Measurements from ENCODE around the gene LIMS3. TPM values are rescaled to one million over a fixed set of nuclear protein-coding genes. Genes with fewer than 3 reads are reported as not detected.
"Not testable (repeated sequence)": the region's sequence is repeated elsewhere in the genome, so short reads cannot be mapped to it uniquely, and the experiment has no call there.

Gene LIMS3
- total RNA-seq, 1 experiment from 2014 or later = 0.61 TPM

GRCh38 chr2:109908626-109909025, 10.1 kb downstream of the LIMS3 start:
- H3K27ac ChIP-seq = not testable (repeated sequence)

GRCh38 chr2:109910789-109911188, 12.3 kb downstream of the LIMS3 start:
- H3K4me3 ChIP-seq; H3K9me3 ChIP-seq (replicated peaks); H3K27me3 ChIP-seq (replicated peaks); DNase-seq (ENCODE audit: low read depth in 1 of 2, low spot score in 2 of 2); H3K36me3 ChIP-seq; H3K4me1 ChIP-seq (replicated peaks); H3K27ac ChIP-seq: not testable (repeated sequence)

More at GRCh38 chr2:109908626-109909025, 10.1 kb downstream of the LIMS3 start:
- H3K36me3 ChIP-seq; H3K4me3 ChIP-seq; H3K9me3 ChIP-seq (replicated peaks); DNase-seq (ENCODE audit: low read depth in 1 of 2, low spot score in 2 of 2); H3K4me1 ChIP-seq (replicated peaks); H3K27me3 ChIP-seq (replicated peaks): not testable (repeated sequence)

DNA sequence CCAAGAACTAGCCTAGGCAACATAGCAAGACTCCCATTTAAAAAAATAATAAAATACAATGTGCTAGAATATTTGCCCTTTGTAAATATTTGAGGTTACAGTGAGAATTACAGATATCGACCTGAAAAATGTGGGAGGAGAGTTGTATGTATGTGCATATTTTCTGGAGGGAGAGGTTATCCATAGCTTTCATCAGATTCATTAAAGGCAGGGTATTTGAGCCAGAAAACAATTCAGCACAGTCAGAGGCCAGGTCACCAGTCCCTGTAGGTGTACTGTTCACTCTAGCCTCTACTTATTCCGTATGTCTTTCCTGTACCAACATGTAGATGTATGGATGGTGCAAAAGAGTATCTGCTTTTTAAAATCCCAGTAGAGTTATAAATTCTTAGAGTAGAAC, 15.4 kb downstream of the LIMS3 start:
- not testable (repeated sequence) for H3K4me1 ChIP-seq (replicated peaks); DNase-seq (ENCODE audit: low read depth in 1 of 2, low spot score in 2 of 2); H3K27ac ChIP-seq; H3K27me3 ChIP-seq (replicated peaks); H3K4me3 ChIP-seq; H3K36me3 ChIP-seq; H3K9me3 ChIP-seq (replicated peaks)

- H3K4me1 ChIP-seq (replicated peaks); H3K9me3 ChIP-seq (replicated peaks); H3K27ac ChIP-seq; H3K27me3 ChIP-seq (replicated peaks); DNase-seq (ENCODE audit: low read depth in 1 of 2, low spot score in 2 of 2); H3K36me3 ChIP-seq; H3K4me3 ChIP-seq: not testable (repeated sequence)
Observed at GRCh38 chr2:109914552-109914951, 16.1 kb downstream of the LIMS3 start.

DNA sequence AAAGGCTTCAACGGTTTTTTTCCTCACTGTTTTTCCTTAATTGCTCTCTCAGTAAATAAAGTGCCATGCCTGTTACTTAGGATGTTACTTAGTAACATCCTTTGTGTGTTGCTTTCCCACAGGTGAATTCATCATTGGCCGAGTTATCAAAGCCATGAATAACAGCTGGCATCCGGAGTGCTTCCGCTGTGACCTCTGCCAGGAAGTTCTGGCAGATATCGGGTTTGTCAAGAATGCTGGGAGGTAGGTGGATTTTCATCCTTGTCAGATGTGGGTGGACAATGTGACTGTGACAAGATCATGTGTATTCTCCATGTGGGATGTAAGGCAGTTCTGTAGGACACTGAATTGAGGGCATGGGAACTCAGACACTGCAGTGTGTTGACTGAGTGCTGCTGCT, 17.3 kb downstream of the LIMS3 start:
- H3K4me1 ChIP-seq (replicated peaks); H3K27me3 ChIP-seq (replicated peaks); H3K9me3 ChIP-seq (replicated peaks); H3K36me3 ChIP-seq; DNase-seq (ENCODE audit: low read depth in 1 of 2, low spot score in 2 of 2); H3K27ac ChIP-seq; H3K4me3 ChIP-seq: not testable (repeated sequence)

DNA sequence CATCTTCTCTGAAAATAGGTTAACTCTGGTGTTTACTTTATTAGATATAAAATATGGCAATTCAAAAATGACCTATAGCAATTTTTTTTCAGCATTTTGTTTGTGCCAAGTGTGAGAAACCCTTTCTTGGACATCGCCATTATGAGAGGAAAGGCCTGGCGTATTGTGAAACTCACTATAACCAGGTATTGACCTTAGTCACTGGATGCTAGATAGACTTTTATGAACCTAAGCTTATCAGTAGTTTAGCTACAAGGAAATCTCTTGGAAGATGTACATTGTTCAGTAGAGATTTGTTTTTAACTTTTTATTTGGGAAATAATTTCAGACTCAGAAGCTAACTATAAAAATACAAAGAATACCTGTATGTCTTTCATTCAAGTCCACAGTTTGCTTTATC, 21.7 kb downstream of the LIMS3 start:
- H3K27me3 ChIP-seq (replicated peaks); H3K4me3 ChIP-seq; DNase-seq (ENCODE audit: low read depth in 1 of 2, low spot score in 2 of 2); H3K27ac ChIP-seq; H3K9me3 ChIP-seq (replicated peaks); H3K36me3 ChIP-seq; H3K4me1 ChIP-seq (replicated peaks): not testable (repeated sequence)

DNA sequence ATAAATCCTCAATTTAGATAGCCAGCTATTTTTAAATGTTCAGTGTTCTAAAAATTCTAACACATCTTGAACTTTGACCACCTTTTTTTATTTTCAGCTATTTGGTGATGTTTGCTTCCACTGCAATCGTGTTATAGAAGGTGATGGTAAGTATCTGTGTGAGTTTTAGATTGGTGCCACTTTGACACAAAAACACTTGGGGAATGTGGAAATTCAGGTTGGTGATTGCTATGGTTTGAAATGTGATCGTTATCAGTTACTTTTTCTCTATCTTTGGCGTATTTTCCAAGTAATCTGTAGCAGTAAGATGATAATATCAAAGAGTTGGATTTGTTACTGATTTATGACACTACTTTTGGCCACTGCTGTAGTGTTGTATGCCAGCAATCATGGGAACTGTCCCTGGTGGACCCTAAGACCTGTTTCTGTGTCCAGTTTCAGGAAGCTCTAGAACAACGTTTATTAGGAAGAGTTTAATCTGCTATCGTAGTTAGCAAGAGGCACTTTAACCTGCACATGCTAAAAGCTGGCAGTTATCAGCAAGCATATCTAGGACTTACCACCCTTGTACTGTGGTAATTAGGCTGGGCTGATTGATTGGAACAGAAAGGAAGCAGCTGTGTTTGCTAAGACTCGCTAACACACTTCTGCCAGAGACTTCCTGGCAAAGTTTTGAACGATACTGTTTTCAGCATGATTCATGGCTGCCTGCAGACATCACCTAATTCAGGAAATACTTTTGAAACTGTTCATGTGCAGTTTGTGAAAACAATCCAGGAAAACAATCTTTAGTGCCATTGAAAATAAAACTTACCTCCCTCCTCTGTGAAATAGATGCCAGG, 23.3 kb downstream of the LIMS3 start:
- DNase-seq (ENCODE audit: low read depth in 1 of 2, low spot score in 2 of 2); H3K36me3 ChIP-seq; H3K4me1 ChIP-seq (replicated peaks): not testable (repeated sequence)

GRCh38 chr2:109924481-109924880, 26.0 kb downstream of the LIMS3 start:
- H3K27ac ChIP-seq; H3K9me3 ChIP-seq (replicated peaks); H3K4me3 ChIP-seq; H3K27me3 ChIP-seq (replicated peaks); DNase-seq (ENCODE audit: low read depth in 1 of 2, low spot score in 2 of 2); H3K36me3 ChIP-seq; H3K4me1 ChIP-seq (replicated peaks): not testable (repeated sequence)

More for the DNA sequence above, 23.3 kb downstream of the LIMS3 start:
- not testable (repeated sequence) for H3K27me3 ChIP-seq (replicated peaks); H3K9me3 ChIP-seq (replicated peaks); H3K4me3 ChIP-seq; H3K27ac ChIP-seq

DNA sequence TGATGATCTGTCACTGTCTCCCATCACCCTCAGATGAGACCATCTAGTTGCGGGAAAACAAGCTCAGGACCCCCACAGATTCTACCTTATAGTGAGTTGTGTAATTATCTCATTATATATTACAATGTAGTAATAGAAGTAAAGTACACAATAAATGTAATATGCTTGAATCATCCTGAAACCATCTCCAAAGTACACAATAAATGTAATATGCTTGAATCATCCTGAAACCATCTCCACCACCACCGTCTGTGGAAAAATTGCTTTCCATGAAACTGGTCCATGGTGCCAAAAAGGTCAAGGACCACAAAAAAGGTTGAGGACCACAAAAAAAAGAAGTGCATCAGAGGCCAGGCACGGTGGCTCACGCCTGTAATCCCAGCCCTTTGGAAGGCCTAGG, 29.3 kb downstream of the LIMS3 start:
- not testable (repeated sequence) for H3K4me3 ChIP-seq; DNase-seq (ENCODE audit: low read depth in 1 of 2, low spot score in 2 of 2); H3K9me3 ChIP-seq (replicated peaks); H3K27ac ChIP-seq; H3K4me1 ChIP-seq (replicated peaks); H3K27me3 ChIP-seq (replicated peaks); H3K36me3 ChIP-seq

DNA sequence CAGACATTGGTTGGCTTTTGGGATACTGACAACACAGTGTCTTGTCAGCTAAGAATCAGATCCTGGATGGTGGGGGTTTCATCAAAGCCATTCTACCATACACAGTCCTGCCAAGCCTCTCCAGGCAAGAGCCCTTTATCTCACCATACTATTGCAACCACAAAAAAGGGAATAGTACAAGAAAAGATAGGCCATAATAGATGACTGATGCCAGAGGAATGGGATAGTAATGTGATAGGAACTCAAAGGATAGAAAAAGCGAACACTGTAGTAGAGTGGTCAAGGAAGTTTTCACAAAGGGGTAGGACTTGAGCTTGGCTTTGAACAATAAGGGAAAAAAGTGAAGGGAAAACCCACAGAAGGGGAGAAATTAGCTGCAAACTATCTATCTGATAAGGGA, 30.7 kb downstream of the LIMS3 start:
- not testable (repeated sequence) for H3K4me1 ChIP-seq (replicated peaks); H3K36me3 ChIP-seq; H3K9me3 ChIP-seq (replicated peaks); H3K27me3 ChIP-seq (replicated peaks); H3K27ac ChIP-seq; H3K4me3 ChIP-seq; DNase-seq (ENCODE audit: low read depth in 1 of 2, low spot score in 2 of 2)

DNA sequence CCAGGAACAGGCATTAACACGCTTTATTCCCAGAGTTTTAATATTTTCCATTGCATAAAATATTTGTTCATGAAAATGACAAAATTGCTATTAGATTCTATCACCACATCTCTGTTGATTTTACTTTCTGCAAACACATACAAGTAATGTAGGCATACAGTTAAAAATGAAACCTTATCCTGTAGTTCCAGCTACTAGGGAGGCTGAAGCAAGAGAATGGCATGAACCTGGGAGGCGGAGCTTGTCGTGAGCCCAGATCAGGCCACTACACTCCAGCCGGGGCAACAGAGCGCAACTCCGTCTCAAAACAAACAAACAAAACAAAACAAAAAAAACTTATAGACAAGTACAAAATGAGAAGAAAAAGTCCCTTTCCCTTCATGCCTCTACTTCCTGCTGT, 38.0 kb downstream of the LIMS3 start:
- DNase-seq (ENCODE audit: low read depth in 1 of 2, low spot score in 2 of 2) = not testable (repeated sequence)

GRCh38 chr2:109945362-109945761, 46.9 kb downstream of the LIMS3 start:
- DNase-seq (ENCODE audit: low read depth in 1 of 2, low spot score in 2 of 2); H3K36me3 ChIP-seq; H3K4me3 ChIP-seq; H3K27ac ChIP-seq; H3K9me3 ChIP-seq (replicated peaks); H3K4me1 ChIP-seq (replicated peaks); H3K27me3 ChIP-seq (replicated peaks): not testable (repeated sequence)

More for the DNA sequence above, 38.0 kb downstream of the LIMS3 start:
- H3K27ac ChIP-seq; H3K36me3 ChIP-seq; H3K27me3 ChIP-seq (replicated peaks); H3K9me3 ChIP-seq (replicated peaks); H3K4me3 ChIP-seq; H3K4me1 ChIP-seq (replicated peaks): not testable (repeated sequence)

- H3K27ac ChIP-seq; H3K4me3 ChIP-seq; H3K36me3 ChIP-seq; H3K4me1 ChIP-seq (replicated peaks); DNase-seq (ENCODE audit: low read depth in 1 of 2, low spot score in 2 of 2); H3K27me3 ChIP-seq (replicated peaks); H3K9me3 ChIP-seq (replicated peaks): not testable (repeated sequence)
Observed at GRCh38 chr2:109947262-109947958, 48.9 kb downstream of the LIMS3 start.

DNA sequence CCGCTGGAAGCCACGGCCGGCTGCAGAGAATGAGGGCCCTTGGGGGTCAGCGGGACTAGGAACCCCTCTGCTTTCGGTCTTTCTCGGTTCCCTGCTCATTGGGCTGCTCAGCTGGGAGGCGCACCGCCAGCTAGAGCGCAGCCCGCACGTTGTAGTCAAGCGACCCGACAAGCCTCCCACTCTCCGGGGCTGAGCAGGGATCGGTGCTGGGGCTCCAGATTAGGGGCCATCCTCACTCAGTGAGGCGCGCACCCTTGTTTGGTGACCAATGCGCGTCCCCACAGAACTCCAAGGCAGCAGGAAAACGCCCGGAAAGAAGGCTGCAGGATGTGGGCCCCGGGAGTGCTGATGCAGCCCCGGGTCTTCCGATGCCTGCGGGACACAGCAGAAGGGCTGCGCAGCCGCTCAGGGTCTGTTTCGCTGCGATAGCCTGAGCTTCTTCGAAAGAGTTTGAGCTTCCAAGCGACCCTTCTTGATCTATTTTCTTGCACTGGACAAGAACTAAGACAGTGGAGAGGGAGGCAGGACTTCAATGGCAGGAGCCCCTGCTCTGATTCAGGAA, 49.6 kb downstream of the LIMS3 start:
- not testable (repeated sequence) for H3K27me3 ChIP-seq (replicated peaks); H3K9me3 ChIP-seq (replicated peaks); H3K4me3 ChIP-seq; H3K4me1 ChIP-seq (replicated peaks); H3K36me3 ChIP-seq; H3K27ac ChIP-seq
- DNase-seq (ENCODE audit: low read depth in 1 of 2, low spot score in 2 of 2) = peak in 1 of 2 experiments; percentile 6
